GM23338 (cell line): ENCODE data around the gene SAPCD1. TPM values are rescaled to one million over a fixed set of nuclear protein-coding genes. Genes with fewer than 3 reads are reported as not detected.

ENCODE experiments used
- ETS1 ChIP-seq: IDR thresholded peaks from 2 replicates; pipeline ENCODE4 v1.6.1; 2016; ENCODE audit warnings: antibody characterized with exemption
- JUNB ChIP-seq: IDR thresholded peaks from one replicate; pipeline ENCODE4 v1.6.1; 2016; ENCODE audit warnings: antibody characterized with exemption; ENCODE audit not compliant: unreplicated experiment
- REST ChIP-seq: IDR thresholded peaks from one replicate; pipeline ENCODE4 v1.6.1; 2018; ENCODE audit warnings: antibody characterized with exemption; ENCODE audit not compliant: unreplicated experiment
- ZNF114 ChIP-seq: fragments of 250-450 bp; sonication (Bioruptor Pico); IDR thresholded peaks from 2 replicates; pipeline ENCODE4 v1.5.0; 2020; ENCODE audit warnings: mild to moderate bottlenecking, moderate library complexity
- ZNF462 ChIP-seq: fragments of 250-450 bp; sonication (Bioruptor Pico); IDR thresholded peaks from 2 replicates; pipeline ENCODE4 v1.5.0; 2020; ENCODE audit warnings: mild to moderate bottlenecking, moderate library complexity
- polyA plus RNA-seq: library from polyadenylated mRNA; unstranded; fragments of >200 nt; fragmentation: Nextera tagmentation; extraction: Ambion mirVana; gene quantifications from 2 replicates; pipeline ENCODE4 v1.2.1, GENCODE V29; 2016
- total RNA-seq: library from RNA; depleted of rRNA; stranded (reverse); fragments of >200 nt; shearing (Covaris generic); gene quantifications from 2 replicates; pipeline ENCODE4 v1.2.3, GENCODE V29; 2014

The SAPCD1 gene
- total and polyA plus RNA-seq, 2 experiments from 2014 or later, result 3.9 to 5.0 TPM

- no peak for TF ChIP-seq REST
- no peak for TF ChIP-seq JUNB
- no peak for TF ChIP-seq ZNF114
- no peak for TF ChIP-seq ZNF462
- TF ChIP-seq ETS1, result no peak
These were observed 1.7 kb downstream of the SAPCD1 start (continued) for GRCh38 chr6:31764198-31764597.
